ENCODE results near the gene SPTSSB. TPM values are rescaled to one million over a fixed set of nuclear protein-coding genes. Genes with fewer than 3 reads are reported as not detected.

The SPTSSB gene
- total and polyA plus RNA-seq, 3 donors from 2014 or later, result 0.42 TPM; not detected in 2

DNA sequence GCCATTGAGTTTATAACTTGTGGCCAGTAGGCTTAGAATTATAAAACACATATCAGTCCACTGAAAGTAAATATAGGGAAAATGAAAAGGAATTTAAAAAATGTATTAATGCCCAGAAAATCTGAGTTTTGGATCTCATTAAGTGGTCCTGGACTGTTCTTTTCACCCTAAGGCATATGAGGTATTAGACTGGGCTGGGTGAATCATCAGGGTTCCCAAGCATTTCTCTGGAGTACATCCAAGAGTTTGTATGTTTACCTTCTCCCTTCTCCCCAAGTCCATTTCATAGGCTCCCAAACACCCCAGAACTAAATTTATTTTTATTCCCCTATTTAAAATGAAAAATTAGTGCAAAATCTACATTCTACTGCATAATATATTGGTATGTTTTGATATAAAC, 31.9 kb upstream of the SPTSSB start:
- DNase-seq, result no peak
- TF ChIP-seq POLR2A (IDR thresholded peaks at IDR 0.05), result no peak
- TF ChIP-seq, protein P1, sequence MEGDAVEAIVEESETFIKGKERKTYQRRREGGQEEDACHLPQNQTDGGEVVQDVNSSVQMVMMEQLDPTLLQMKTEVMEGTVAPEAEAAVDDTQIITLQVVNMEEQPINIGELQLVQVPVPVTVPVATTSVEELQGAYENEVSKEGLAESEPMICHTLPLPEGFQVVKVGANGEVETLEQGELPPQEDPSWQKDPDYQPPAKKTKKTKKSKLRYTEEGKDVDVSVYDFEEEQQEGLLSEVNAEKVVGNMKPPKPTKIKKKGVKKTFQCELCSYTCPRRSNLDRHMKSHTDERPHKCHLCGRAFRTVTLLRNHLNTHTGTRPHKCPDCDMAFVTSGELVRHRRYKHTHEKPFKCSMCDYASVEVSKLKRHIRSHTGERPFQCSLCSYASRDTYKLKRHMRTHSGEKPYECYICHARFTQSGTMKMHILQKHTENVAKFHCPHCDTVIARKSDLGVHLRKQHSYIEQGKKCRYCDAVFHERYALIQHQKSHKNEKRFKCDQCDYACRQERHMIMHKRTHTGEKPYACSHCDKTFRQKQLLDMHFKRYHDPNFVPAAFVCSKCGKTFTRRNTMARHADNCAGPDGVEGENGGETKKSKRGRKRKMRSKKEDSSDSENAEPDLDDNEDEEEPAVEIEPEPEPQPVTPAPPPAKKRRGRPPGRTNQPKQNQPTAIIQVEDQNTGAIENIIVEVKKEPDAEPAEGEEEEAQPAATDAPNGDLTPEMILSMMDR (IDR thresholded peaks at IDR 0.05), result no peak
- H3K4me3 ChIP-seq, result no peak overlapping the region
- intact Hi-C loops (cut with DNase I; ENCODE audit: low total_unique reads), result no loop called here
- H3K27ac ChIP-seq, result no peak overlapping the region
- H3K27me3 ChIP-seq, result no peaks in the 10 kb centered on the region
- no peaks in the 10 kb centered on the region for H3K36me3 ChIP-seq (ENCODE audit: low read depth, missing control alignments)
- H3K4me1 ChIP-seq, result no peaks in the 10 kb centered on the region
- no peaks in the 10 kb centered on the region for H3K9me3 ChIP-seq

DNA sequence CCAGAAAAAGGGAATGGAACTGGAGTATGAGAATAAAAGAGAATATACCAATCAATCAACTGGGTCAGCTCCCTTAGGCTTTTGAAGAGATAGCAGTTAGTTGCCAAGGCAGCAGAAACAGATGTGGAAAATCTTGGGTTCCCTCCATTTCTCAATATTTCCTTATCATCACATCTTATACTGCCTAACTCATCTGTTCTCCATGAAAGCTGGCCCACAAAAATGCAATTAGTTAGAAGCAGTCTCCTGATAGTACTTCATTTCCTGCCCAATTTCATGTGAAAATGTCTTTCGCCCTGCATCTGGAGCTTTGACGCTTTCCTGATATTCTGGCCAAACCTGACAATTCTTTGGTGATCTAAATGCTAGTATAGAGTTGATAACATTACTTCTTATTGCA, 30.1 kb upstream of the SPTSSB start:
- no peaks in the 10 kb centered on the region for H3K4me1 ChIP-seq
- no peak overlapping the region for H3K4me3 ChIP-seq
- H3K9me3 ChIP-seq, result no peaks in the 10 kb centered on the region
- intact Hi-C loops (cut with DNase I; ENCODE audit: low total_unique reads), result no loop called here
- no peak for DNase-seq
- TF ChIP-seq, protein P1 (IDR thresholded peaks at IDR 0.05), result no peak
- no peak for TF ChIP-seq POLR2A (IDR thresholded peaks at IDR 0.05)
- no peaks in the 10 kb centered on the region for H3K36me3 ChIP-seq (ENCODE audit: low read depth, missing control alignments)
- no peaks in the 10 kb centered on the region for H3K27me3 ChIP-seq
- no peak overlapping the region for H3K27ac ChIP-seq
- 89 to 91% methylated on average over 2 of the region's 2 CpGs for WGBS, 2 donors

DNA sequence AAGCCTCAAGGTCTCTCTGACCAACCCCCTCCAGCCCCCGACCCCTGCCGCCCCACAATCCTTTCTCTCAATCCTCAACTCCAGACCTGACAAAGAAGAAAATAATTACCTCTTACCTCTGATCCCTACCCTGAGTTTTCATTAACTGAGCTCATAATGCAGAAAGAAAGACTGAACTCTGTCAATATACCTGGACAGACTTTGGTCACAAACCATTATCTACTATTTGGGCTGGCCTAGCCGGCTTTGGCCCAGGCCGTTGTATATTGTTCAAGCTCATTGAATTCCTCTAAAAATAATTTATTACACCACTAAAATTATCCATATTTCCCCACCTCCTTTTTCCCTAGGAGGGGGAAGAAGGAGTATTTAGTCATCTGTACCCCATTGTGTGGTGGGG, 29.3 kb upstream of the SPTSSB start:
- no peak for TF ChIP-seq POLR2A (IDR thresholded peaks at IDR 0.05)
- TF ChIP-seq, protein P1 (IDR thresholded peaks at IDR 0.05), result no peak
- Histone ChIP-seq H3K4me1 (no peaks in the 10 kb centered on the region), H3K9me3 (no peaks in the 10 kb centered on the region), H3K27ac (no peak overlapping the region), H3K36me3 (ENCODE audit: low read depth, missing control alignments) (no peaks in the 10 kb centered on the region), H3K4me3 (no peak overlapping the region), H3K27me3 (no peaks in the 10 kb centered on the region)
- WGBS, 2 donors, result 75 to 78% methylated on average over 4 of the region's 4 CpGs
- intact Hi-C loops (cut with DNase I; ENCODE audit: low total_unique reads), result no loop called here
- no peak for DNase-seq

DNA sequence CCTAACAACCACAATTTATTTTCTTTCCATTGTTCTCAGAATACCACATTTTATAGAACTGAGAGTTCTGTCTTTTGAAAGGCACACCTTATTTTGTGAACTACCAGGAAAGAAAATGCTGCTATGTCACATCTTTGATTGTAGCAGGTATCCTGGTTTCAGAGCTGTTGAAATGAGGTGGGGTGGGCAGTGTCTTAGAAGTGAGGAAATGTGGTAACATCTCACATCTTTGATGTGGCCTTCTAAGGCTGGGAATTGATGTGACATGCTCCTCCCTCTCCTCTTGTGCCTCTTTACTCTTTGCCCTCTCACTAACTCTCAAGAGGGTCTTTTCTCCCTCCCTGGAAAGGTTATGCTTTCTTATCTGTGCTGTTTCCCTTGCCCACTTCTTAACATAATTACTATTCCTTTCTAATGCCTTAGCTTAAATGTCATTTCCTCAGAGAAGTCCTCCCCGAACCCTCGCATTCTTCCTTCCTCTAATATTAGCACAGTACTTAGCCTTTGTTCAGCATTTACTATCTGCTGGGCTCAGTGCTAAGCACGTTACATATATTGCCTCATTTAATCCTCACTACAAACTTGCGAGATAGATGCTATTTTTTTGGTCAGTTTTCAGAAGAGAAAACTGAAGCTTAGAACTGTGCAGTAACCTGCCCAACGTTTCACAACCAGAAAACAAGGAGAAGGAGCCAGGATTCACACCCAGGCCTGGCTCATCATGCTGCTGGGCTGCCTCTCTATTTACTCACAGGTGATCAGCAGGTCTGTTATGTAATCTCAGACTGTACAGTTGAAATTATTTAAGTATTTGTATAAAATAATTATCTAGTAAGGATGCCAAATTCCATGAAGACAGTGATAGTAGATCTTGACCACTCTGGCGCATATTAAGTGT, 24.0 kb upstream of the SPTSSB start:
- Histone ChIP-seq H3K9me3 (no peaks in the 10 kb centered on the region), H3K36me3 (ENCODE audit: low read depth, missing control alignments) (no peaks in the 10 kb centered on the region), H3K27ac (no peak overlapping the region), H3K4me1 (no peaks in the 10 kb centered on the region), H3K4me3 (no peak overlapping the region), H3K27me3 (no peaks in the 10 kb centered on the region)
- TF ChIP-seq, protein P1 (IDR thresholded peaks at IDR 0.05), result no peak
- TF ChIP-seq POLR2A (IDR thresholded peaks at IDR 0.05), result no peak
- 78 to 79% methylated on average over 6 of the region's 6 CpGs for WGBS, 2 donors
- DNase-seq, result no peak
- intact Hi-C loops (cut with DNase I; ENCODE audit: low total_unique reads), result no loop called here

DNA sequence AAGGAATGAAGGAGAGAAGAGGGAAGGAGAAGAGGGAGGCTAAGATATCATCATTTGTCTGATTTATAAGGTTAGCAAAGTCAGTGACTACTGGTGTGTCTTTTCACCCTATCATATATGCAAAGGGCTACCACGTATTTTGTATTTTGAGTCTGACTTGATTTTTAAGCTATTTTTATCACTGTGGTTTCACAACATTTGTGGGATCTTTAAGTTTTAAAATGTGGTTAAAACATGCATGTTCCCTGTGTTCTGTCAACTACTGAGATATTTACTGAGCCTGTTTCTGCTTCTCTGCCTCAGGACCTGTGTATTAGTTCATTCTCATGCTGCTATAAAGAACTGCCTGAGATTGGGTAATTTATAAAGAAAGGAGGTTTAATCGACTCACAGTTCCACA, 22.5 kb upstream of the SPTSSB start:
- Histone ChIP-seq H3K36me3 (ENCODE audit: low read depth, missing control alignments) (no peaks in the 10 kb centered on the region), H3K4me3 (no peak overlapping the region), H3K27me3 (no peaks in the 10 kb centered on the region), H3K9me3 (no peaks in the 10 kb centered on the region), H3K27ac (no peak overlapping the region), H3K4me1 (no peaks in the 10 kb centered on the region)
- 78 to 82% methylated on average over 2 of the region's 2 CpGs for WGBS, 2 donors
- intact Hi-C loops (cut with DNase I; ENCODE audit: low total_unique reads), result no loop called here
- DNase-seq, result no peak
- TF ChIP-seq, protein P1 (IDR thresholded peaks at IDR 0.05), result no peak
- no peak for TF ChIP-seq POLR2A (IDR thresholded peaks at IDR 0.05)
